Hepatocyte (in vitro differentiated cells): ENCODE data around the gene FOXO4.

ENCODE experiments used
- EZH2 ChIP-seq: fragments of 200-600 bp; sonication (generic); IDR thresholded peaks from 2 replicates; pipeline ENCODE4 v1.6.1; 2016; ENCODE audit warnings: antibody characterized with exemption, mild to moderate bottlenecking, borderline replicate concordance
- TF ChIP-seq, protein P1 (sequence below): fragments of 200-600 bp; sonication (generic); IDR thresholded peaks from 2 replicates; pipeline ENCODE4 v1.5.1; 2016; ENCODE audit warnings: antibody characterized with exemption, mild to moderate bottlenecking; ENCODE audit not compliant: poor library complexity

DNA sequence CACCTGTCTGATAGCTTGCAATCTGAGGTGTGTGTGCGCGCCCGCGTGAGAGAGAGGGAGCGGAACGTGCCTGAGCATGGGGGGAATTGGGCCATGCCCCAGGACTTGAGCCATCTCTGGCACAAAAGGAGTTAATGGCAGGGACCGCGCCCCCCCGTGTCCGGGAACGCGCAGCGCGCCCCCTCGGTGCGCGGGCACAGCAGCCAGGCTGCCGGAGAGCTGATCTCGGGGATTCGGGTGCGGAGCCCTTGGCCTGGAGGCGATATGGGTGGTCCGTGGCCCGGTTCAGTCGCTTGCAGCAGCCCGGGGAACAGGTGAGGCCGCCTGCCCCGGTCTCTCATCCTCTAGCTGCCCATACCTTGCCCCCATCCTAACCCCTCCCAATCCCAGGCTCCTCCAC lies 49.0 kb downstream of the FOXO4 start, which contains the start of gene NLGN3:
- TF ChIP-seq, protein P1, sequence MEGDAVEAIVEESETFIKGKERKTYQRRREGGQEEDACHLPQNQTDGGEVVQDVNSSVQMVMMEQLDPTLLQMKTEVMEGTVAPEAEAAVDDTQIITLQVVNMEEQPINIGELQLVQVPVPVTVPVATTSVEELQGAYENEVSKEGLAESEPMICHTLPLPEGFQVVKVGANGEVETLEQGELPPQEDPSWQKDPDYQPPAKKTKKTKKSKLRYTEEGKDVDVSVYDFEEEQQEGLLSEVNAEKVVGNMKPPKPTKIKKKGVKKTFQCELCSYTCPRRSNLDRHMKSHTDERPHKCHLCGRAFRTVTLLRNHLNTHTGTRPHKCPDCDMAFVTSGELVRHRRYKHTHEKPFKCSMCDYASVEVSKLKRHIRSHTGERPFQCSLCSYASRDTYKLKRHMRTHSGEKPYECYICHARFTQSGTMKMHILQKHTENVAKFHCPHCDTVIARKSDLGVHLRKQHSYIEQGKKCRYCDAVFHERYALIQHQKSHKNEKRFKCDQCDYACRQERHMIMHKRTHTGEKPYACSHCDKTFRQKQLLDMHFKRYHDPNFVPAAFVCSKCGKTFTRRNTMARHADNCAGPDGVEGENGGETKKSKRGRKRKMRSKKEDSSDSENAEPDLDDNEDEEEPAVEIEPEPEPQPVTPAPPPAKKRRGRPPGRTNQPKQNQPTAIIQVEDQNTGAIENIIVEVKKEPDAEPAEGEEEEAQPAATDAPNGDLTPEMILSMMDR = no peak
- no peak for TF ChIP-seq EZH2
